Stimulated activated CD8-positive, alpha-beta memory T cell treated with anti-CD3 and anti-CD28 coated beads, Interleukin-7, amount 100 ng/mL, for 1 hour (primary cell): Measurements from ENCODE around the gene RPS6KA2.

Experiments used
- DNase-seq, 2 donors: peaks; one replicate each; pipeline ENCODE4 v3.0.0-alpha.2; 2020; ENCODE audit warnings: low read depth in 2 of 2

Gene RPS6KA2

DNA sequence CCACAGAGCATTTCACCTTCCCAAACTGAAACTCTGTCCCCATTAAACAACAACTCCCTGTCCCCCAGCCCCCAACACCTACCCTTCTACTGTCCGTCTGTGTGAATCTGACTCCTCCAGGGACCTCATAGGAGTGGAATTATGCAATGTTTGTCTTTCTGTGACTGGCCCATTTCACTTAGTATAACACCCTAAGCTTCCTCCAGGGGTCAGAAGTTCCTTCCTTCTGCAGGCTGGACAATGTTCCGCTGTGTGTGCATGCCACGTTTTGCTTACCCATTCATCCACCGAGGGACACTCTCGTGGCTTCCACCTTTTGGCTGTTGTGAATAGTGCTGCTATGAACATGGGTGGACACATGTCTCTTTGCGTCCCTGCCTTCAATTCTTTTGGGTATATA, 206.7 kb downstream of the RPS6KA2 start:
- no peak for DNase-seq

DNA sequence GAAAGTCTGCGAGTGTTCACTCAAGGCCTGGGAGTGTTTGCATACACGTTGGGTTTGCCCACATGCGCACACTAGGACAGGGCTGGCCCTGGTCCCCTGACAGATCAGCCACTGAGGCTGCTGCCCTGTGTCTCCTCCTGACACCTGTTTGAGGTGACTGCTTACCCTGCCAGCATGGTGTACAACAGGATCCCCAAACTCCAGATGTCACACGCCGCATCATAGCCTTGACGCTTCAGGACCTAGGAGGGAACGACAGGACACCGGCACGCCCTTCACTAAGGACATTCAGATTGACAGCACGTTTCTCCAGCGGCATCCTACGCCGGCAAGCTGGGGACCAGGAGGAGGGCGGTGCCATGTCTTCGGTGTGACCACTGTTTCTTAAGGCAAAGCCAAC, 207.3 kb downstream of the RPS6KA2 start:
- DNase-seq, result no peak

DNA sequence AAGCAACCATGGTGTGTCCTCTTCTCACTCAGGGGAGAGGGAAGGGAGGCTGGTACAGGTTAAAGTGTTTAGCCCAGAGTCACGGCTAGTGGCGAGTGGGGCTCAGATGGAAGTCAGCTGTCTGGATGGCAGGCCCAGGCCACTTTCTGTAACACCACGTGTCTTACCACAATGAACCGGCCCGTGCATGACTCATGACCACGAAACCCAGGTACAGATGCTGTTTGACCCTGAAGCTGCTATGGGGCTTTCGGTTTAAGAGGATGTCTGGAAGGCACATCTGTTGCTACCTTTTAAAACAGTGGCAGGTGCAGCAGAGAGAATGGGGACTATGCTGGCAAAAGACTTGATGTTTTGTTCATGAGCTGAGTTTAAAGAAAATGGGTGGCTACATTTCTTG, 207.8 kb downstream of the RPS6KA2 start:
- peak in 1 of 2 donors; percentile 40 for DNase-seq

DNA sequence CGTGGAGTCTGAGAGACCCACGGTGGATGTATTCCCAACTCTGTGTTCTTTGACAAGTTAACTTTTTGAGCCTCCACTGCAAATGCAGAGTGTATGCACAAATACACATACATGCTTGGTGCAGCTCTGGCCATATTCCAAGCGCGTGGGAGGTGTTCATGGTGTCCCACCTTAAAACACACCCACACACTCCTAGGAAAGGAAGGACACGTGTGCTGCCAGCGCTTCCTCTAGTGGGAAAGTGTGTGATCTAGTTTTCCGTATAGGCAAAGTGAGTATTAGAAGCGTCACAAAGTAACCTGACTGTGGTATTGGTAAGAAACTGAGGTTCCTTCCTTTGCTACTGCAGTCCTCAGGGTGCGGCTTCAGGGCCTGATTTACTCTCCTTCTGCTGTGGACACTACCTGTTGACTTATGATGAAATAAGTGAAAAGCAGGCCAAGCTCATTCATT, 208.3 kb downstream of the RPS6KA2 start:
- no peak for DNase-seq

DNA sequence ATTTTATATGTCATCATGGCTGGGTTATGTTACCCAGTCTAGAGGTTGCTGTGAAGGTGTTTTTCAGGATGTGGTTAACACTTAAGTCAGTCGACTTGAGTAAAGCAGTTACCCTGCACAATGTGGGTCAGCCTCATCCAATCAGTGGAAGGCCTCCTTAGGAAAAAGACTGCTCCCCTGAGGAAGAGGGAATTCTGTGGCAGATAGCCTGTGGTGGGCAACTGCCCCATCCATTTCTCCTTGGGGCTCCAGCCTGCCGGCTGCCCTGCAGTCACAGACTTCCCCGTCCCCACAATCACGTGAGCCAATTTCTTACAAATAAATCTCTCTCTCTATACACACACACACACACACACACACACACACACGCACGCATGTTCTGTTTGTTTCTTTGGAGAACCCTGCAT, 209.8 kb downstream of the RPS6KA2 start:
- peak in 1 of 2 donors; percentile 12 for DNase-seq

DNA sequence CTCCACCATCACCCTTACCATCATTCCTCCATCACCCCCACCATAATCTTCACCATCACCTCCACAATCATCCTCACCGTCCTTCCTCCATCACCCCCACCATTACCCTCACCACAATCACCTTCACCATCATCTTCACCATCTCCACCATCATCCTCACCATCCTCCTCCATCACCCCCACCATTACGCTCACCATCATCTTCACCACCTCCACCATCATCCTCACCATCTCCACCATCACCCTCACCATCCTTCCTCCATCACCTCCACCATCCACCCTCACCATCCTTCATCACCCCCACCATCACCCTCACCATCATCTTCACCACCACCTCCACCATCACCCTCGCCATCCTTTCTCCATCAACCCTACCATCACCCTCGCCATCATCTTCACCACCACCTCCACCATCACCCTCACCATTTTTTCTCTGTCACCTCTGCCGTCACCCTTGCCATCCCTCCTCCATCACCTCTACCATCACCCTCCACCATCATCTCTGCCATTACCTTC, 211.2 kb downstream of the RPS6KA2 start:
- no peak for DNase-seq

DNA sequence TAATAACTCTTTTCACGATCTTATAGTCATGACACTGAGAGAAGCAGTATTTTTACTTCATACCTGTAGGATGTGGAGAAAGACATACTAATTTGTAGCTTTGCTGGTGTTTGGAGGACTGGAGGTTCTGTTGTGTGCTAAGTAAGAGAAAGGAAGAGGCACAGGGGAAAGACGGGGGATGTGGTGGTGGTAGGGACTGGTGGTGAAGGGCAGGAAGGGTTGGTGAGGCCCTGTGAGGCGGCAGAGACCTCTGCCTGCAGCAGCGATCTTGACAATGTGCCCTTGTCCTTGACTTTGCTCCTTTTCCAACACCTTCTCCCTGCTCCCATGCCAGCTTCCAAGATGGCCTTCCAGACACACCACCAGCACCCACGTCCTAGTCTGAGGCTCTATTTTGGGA, 211.7 kb downstream of the RPS6KA2 start:
- no peak for DNase-seq

DNA sequence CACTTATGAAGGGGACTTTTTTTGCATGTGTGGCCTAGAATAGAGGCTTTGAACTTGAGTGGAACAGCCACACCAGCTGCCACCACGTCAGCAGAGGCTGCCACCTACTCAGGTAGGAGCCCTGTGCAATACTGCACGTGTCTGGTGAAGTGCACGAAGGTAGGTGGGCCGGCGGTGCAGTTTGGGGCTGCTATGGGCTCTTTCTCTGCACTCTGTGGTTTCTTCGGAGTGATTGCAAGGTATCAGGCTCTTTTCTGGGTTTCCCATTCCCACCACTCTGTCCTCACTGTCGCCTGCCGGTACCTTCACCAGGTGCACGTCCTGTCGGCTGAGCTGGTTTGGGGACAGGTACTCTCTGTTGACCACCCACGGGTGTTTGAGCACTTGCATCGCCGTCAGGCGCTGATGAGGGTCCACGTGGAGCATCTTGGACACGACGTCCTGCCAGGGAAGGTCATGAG, 213.5 kb downstream of the RPS6KA2 start:
- no peak for DNase-seq

DNA sequence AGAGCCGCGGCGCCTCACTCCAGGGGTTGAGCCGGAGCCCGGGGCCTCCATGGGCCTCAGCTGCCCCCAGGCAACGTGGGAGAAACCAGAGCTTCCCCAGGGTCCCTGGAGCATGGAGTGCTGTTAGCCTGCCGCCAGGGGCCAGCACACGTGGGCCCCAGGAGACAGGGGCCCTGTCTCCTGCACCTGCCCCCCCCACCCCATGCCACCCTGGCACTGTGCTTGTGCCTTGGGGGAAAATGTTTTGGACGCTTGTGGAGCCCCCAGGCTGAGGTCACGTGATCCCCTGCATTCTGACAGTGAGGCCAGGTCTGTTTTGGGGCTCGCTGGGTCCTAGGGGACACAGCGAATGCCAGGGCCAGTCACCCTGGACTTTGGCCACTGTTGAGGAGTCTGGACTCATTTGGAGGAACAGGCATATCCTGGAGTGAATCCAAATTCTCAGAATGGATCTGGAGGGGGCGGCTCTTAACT, 214.1 kb downstream of the RPS6KA2 start:
- DNase-seq, result no peak

DNA sequence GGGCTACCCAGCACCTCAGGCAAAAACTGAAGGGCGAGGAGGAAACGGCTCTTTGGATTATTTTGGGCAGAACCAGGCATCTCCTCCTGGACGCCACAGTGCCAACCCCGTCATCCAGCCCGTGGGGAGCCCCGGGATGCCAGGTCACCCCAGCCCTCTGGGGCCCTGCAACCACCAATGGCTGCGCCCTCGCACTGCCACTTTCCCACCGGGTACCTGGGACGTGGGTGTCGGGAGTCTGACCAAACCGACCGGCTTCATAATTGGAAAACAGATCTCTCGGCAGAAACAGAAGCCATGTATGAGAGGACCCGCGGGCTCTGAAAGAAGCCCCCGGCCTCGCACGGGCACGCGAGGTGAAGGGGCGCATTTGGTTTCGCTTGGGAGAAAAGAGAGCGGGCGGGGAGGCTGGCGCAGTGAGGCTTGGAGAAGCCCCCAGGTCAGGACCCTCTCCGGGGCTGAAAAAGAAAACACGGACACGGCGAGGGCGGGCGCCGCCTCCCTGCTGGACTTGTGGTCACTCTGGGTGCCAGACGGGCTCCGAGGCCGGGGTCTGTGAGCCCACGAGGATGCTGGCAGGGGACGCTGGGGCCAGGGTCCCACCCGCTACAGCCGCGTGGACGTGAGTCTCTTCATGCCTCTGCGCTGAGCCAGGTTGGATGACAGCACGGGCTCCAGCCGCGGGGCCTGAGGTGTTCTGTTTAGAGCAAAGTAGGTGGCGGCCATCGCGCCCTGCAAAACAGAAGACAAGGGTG, 214.7 kb downstream of the RPS6KA2 start:
- DNase-seq, result no peak

DNA sequence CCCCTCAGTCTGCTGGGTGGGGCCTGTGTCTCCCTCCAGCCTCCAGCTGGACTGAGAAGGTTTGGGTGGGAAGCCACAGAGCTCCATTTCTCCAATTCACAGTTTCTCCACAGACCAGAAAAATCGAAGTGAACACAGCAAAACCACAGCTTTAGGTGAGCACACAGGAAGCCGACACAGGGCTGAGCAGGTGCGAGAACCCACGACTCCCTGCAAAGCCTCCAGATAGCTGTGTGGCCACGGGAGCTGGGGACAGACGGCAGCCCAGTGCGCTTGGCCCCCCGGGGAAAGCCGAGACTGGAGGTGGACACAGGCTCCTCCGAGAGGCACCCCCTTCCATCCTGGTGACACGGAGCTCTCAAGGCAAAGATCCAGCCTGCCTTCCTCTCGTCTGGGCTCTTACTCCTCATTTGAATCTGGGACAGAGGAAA, 215.3 kb downstream of the RPS6KA2 start:
- no peak for DNase-seq

DNA sequence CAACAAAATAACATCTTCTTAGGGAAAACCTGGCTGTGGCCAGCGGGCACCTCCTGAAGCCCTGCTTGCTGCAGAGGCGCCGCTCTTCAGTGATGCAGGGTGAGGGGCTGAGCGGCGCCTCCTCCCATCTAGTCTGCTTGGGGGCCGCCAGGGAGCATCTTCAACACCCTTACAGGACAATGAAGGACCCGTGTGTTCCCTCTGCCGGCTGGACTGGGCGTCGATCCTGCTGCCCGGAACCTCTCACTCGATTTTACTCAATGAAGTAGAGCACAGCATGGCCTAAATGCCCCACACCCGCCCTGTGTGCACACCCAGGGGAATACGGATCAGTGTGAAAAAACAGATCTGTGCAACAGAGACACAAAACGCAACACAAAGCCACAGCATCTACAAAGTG, 215.8 kb downstream of the RPS6KA2 start:
- no peak for DNase-seq

DNA sequence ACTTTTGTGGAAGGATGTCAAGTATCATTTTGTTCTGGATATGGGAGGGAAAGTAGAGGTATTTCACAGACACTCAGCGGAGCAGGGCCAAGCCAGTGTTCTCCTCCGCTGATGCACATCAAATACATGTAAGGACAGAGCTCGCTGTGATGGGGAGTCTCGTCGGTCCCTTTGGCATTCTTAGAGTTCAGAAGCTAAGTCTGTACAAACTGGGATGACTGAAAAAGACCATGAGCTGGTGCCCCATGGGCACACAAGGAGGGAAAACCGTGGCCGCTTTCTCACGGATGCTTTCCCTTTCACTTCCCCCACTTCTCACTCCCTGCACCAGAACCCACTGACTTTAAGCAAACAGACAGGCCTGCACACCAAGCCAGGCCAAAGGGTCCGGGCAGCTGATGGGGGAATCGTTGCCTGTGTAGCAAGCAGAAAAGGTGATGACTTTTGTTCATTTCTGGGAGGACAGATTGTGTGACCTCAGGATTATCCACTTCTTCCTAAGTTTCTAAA, 216.6 kb downstream of the RPS6KA2 start:
- no peak for DNase-seq

DNA sequence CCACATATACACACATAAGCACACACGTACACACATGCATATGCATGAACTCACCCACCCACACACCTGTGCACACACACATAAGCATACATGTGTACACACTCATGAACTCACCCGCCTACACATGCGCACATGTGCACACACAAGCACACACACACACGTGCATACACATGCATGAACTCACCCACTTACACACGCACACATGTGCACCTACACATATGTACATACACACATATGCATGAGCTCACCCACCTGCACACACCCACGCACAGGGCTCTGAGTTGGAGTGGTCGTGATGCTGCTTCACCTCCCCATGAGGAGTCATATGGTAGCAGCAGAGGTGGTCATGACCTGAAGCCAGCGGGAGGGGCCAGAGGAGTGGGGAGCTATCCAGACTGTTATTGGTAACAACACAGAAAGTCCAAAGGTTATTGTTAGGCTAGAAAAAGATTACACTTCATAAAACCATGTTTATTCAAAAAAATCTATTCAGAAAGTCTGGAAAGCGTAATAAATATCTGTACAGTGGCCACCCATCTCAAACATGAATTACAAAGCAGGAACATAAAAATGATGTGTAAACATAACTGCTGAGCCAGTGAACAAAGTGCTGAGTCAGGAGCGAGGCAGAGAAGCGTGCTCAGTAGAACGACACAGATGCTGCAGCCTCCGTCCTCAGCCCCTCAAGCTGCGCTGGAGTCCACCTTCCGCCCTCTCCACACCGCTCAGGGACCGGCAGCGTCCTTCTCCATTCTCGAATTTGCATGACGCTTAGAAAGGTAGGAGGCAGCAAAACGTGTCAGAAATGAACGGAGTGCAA, 217.9 kb downstream of the RPS6KA2 start:
- no peak for DNase-seq

DNA sequence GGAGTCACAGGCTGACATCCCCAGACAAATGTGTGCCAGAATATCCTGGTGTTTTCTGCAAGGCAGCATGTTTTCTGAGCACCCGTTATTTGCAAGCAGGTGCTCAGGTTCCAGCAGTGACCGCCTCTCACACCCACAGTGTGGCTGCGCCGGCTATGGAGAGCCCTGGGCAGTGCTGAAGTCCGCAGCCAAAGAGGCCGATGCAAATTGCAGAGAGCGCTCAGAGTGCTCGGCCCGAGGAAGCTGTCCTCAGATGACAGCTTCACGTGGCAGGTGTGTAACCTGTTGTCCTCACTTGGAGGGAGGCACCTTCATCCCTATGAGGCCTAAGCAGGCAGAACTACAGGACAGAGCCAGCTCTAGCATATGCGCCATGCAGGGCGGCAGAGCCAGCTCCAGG, 220.9 kb downstream of the RPS6KA2 start:
- DNase-seq, result no peak

DNA sequence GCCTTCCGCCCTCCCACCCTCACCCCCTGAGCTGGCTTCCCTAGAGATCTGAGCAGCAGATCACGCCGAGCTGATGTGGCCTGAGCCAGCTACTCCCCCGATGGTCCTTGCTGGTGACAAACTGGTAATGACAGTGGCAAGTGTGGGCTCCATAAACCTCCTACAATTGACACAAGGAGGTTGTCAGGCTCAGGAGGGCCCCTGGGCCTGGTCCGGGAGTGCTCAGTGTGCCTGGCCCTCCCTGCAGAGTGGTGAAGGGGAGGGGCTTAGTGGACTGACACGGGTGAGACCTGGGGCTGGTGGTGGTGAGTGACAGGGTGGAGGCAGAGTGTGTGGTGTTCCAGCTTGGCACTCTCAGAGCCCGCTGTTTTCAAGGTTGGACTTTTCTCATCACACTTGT, 221.7 kb downstream of the RPS6KA2 start:
- no peak for DNase-seq

DNA sequence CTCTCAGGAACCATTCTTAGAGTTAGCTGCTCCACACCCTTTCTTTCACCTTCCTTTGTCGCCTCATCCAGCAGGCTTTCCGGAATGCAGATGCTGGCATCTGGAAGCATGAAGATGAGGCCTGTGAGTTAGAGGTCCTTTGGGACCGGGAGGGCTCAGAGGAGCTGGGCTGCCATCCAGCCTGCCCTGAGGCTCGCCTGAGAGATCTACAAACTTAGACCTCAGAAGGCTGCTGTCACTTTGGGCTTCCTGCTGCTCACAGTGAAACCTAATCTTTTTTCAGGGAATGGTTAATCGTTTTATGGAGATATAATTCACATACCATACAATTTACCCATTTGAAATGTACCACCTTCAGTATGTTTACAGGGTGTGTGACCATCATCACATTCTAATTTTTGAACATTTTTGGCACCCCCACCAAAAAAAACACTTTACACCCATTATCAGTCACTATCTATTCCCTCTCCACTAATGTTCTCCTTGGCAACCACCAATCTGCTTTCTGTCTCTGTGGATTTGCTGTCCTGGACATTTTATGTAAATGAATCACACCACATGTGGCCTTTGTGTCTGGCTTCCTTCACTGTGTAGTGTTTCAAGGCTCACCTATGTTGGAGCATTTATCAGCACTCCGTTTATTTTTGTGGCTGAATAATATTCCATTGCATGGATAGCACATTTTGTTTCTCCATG, 224.3 kb downstream of the RPS6KA2 start:
- no peak for DNase-seq

DNA sequence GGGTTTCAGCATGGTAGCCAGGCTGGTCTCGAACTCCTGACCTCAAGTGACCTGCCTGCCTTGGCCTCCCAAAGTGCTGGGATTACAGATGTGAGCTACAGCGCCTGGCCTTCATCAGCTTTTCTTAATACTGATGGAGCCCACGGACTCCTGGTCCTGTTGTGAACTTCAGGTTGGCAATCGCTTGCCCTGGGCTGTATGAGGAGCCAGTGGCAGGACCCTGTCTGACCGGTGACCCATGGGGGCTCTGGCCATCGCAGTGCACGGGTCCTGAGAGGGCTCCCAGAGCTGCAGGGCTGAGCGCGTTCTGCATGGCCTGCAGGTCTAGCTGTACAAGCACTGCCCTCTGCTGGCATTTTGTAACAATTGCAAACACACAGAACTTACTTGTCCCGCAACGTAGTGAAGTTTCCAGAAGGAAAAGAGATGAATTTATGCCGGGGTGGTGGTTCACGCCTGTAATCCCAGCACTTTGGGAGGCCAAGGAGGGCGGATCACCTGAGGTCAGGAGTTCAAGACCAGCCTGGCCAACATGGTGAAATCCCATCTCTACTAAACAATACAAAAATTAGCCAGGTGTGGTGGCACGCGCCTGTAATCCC, 226.3 kb downstream of the RPS6KA2 start:
- peak in 1 of 2 donors; percentile 29 for DNase-seq

DNA sequence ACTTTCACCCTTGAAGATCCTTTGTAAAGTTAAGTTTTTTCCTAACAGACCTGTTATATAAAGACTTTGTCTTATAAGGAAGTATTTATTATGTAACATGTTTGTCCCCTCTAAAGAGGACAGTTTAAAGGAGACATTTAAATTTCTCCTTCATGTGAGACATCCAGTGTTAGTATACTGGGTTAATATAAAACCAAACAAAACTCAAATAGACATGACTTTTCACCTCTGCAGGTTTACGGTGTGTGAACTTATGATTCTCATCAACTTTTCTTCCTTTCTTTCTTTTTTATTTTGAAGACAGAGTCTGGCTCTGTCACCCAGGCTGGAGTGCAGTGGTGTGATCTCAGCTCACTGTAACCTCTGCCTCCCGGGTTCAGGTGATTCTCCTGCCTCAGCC, 226.9 kb downstream of the RPS6KA2 start:
- no peak for DNase-seq

DNA sequence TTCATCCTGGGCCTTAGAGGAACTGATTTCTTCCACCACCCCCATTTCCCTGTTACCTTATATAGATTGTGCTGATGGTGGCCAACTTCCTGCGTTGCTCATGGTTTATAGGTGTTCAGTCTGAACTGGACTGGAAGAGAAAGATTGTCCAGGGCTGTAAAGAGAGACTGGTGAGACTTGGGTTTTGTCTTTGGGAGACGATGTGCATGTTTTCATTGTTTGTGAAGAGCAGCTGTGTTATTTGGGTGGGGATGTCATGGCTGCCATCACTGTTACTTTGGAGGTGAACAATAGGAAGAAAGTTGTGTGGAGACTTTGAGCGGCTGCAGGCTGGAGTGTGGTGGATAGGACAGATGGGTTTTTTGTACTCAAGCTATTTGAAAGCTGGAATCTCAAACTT, 228.7 kb downstream of the RPS6KA2 start:
- DNase-seq, result no peak

DNA sequence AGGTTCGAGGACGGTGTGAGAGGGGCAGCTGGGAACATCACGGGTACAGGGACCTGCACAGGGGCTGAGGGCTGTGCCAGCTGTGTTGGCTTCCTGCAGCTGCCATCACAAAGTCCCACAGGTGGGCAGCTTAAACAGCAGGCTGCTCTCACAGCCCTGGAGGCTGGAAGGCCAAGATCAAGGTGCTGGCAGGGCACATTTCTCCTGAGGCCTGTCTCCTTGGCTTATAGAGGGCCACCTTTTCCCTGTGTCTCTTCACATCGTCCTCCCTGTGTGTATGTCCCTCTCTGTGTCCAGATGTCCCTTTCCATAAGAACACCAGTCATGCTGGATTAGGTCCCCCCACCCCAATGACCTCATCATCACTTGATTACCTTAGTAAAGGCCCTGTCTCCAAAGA, 229.2 kb downstream of the RPS6KA2 start:
- no peak for DNase-seq
